NCI-H2081 (cell line): ENCODE measurements around the gene DTNBP1.

Source experiments
- DNase-seq, 2 experiments: peaks; one replicate each; lab custom pipeline; 2025; lab: John Stamatoyannopoulos, UW

The DTNBP1 gene

DNA sequence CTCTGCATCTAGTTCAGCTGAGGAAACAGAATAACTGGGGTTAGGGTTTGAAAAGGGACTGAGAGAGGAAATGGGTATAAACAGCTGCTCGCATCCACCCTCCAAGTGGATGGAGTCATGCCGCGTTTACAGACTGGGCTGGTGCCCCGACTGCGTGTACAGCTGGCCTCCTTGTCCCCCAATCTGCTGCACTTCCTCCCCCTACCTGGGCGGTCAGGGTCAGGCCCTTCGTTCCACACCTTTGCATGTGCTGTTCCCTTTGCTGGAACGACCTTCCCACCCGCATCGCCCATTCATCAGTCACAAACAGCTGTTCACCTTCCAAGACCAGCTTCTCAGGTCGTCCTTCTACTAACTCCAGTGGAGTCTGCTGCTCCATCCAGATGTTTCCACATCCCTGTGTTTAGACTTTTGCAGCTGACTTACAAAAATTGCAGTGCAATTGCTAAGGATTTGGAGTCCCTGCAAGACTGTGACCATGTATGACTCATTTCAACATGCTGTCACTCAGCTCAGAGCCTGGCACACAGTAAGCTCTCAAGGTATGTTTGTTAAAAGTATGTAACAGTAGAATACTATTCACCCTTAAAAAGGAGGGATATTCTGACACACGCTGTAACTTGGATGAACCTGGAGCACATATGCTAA lies 129.3 kb downstream of the DTNBP1 start:
- no peak for DNase-seq

DNA sequence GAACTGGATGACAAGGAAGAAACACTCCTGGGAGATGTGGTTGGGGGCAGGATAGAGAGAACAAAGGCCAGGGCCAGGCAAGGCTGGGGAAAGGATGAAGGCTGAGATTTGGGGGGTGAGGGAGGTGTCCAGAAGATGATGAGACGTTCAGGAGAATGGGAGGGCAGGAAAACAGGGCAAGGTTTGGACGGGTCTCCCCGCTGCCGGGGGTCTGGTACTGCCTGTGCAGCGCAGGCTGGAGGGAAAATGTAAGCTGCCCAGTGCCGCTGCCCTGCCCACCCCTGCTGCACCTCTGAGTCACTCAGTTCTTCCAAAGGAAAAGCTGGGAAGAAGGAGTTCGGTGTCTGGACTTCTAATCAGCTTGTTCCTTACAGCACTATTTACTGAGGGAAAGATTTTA lies 130.9 kb downstream of the DTNBP1 start:
- DNase-seq, result no peak

DNA sequence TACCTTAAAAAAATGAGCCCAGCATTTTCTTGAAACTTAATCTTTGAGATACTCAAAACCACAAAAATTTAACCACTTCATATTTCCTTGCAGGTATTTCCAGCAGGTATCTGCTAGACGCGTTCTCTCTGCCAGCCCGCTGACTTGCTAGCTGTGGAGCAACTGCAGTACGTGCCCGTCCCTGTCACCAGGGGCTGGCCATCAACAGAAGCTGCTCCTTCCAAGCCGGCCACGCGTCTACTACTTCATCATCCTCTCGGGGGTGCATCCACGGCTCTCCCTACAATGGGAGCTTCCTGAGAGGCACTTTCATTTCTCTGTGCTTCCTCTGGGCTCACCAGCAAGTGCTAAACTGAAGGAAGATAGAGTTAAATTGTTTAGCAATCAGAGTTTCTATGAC lies 132.4 kb downstream of the DTNBP1 start:
- no peak for DNase-seq

DNA sequence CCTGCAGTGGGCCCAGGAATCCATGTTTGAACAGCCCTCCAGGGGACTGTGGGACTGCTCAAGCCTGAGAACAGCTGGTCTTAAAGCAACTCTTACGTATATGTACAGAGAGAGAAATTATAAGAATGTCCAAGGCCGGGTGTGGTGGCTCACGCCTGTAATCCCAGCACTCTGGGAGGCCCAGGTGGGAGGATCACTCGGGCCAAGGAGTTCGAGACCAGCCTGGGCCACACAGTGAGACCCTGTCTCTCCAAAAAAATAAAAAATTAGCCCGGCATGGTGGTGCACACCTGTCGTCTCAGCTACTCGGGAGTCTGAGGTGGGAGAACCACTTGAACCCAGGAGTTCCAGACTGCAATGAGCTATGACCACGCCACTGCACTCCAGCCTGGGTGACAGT lies 134.0 kb downstream of the DTNBP1 start:
- no peak for DNase-seq

DNA sequence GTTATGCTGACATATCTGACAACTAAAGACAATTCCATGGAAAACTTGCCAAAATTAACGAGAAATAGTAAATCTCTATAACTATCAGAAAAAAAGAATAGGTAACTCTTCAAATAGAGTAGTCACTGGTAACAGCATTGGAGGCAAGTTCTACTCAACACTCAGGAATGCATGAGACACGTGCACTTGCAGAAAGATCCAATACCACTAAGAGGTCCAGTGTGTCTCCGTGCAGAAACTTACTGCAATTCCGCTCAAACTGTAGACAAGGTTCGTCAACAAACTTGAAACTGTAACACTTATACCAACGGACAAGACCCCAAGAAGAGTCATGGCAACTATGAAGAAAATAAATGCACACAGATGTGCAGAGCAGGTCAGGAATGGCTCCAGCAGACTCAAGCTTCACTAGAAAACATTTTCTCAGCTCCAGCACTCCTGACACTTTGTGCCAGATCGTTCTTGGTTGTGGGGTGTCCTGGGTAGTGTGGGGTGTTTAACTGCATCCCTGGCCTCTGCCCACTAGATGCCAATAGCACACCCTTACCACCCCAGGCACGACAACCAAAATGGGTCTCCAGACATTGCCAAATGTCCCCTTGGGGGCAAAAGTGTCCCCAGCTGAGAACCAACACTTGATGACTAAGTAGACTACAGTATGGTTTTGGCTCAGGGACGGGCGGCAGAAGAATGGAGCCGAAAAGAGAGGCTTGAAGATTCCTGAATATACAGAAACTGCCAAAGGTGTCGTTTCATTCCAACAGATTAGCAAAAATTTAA lies 134.8 kb downstream of the DTNBP1 start:
- no peak for DNase-seq

DNA sequence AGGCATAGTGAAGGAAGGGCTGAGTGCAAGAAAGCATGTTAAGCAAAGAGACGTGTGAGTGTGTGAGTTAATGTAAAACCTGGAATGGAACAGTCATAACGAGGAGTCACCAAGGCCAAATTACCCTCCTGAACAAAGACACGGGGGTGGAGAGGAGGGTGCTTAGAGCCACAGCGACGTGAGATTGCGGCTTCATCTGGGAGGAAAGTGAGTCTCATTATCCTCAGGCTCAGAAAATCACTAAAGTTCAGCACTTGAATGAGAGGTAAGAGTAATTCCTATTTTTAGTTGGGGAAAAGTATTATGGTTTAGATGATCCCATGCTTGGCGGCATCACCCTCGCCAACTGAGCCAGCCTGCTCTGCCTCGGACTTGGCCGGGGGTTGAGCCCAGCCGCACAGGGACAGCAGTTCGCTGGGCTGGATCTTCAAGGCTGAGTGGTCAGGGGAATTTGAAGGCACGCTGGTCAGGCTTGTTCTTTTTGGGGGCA lies 136.6 kb downstream of the DTNBP1 start:
- no peak for DNase-seq

DNA sequence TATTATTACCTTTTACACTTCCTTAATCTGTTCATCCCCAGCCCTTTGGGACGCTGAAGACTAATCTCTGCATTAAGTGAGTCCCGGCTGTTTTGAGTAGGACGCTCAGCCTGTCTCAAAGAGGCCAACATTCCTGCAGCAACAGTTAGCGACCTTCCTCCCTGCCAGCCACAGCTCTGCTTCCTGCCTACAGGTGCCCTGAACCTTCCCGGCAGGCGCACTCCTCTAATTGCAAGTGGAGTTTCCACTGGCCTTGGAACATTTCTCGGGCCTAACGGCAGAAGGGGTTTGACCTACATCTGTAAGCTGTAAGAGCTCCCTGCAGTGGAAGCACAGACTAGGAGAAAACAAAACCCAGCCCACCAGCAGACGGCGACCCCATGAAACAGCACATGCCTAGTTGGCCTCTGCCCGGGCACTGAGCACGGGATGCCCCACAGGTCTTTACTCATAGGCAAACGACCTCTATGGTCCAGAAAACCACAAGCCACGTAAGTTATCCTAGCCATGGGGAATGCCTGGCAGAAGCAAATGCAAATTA lies 137.9 kb downstream of the DTNBP1 start:
- DNase-seq, result no peak

DNA sequence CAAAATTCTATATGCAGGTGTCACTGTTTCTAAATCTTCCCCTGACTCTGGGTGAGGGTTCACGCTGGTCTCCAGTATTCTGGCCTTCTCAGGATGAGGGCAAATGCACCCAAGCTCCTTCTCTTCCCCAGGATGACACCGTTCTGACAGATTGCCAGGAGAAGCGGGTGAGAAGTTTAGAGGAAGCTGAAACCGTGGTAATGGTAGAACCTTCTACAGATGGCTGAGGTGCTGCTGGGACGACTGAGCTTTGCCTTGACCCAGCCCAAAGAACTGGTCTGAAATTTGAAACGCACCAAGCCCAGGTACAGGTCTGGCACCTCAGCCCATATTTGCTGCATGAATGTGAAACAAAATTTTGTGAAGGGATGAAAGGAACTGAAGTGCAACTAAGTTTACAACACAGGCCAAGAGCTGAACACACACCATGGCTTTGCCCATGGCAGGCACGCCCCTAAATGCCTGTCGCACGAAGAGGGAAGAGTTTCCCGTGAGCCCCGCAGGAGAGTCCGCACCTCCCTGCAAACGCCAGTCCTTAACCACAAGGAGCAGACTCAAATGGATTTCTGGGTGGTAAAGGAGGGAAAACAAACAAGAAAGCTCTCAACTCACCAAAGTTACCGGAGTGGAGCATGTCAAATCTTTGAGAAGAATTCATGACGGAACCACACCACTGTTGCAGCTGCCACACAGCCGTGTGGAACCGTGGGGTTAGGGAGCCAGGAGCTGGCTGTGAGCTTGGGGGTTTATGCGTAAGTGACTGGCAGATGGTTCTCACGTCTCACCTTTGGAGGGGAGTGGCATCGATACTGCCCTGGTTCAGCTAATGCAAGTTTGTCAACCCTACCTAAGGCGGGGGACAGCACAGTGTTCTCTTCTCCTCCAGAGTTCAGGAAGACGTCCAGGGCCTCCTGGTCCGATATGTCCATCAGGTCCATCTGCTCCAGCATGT lies 138.9 kb downstream of the DTNBP1 start:
- DNase-seq, result no peak

DNA sequence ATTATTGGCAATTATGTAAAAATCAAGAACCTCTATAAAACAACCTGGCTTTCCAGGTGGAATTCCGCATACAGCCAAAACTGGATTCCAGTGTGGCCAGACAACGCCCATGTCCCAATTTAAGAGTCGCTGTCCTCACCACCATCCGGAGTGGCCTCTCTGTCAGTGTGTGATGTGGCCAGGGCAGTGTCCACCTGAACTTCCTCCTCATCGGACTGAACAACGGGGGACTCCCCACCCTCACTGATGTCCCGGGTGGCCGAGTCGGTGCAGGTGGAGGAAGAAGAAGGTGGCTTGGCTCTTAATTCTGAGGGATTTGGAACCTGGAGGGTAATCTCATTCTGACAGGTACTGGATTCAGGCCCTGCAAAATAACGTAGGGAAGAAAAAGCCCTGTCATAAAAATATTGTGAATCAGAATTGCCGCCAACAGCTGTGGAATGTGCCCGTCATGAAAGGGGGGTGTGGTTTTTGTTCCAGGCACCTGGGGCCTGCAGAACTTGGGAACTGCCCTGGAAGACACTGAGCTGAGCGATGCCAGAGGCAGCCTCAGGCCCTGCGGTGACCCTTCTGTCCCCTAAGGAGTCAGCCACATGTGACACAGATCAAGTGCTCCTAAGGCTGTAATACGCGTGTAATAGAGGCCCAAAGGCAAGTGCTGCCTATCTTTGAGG lies 139.8 kb downstream of the DTNBP1 start:
- no peak for DNase-seq

DNA sequence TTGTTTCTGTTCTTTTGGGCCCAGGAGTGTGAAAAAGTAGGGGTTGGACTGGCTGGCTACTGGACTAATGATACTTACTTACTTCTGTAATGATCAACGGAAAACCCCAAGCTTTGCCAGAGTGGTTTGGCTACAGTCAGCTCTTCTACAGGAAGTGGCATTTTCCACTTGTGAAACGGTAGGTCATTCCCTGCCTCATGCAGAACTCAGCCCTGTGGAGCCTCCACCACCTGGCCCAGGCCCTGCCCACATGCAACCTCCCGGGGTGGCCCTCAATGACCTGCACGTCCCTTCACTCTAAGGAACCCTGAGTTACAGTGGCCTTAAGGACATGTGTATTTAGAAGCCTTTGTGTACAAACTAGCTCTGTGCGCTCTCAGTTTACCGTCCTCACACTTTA lies 140.4 kb downstream of the DTNBP1 start:
- no peak for DNase-seq

DNA sequence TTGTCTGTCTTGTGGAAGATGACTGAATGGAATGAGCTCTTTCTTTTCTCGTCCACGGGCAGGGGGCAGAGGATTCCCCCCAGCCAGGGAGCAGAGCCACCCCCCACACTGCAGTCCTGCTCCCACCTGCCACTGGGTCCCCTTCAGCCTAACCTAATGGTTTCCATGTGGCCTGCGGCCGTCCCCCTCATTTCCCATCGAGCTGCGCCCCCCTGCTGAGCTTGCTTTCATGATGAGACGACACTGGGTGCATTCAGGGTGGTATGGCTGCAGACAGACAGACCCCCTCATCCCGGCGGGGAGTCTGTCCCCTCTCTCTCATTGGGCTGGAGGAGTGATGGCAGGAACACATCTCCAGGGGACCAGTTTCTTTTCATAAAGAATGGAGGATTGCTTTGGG lies 140.8 kb downstream of the DTNBP1 start:
- DNase-seq, result no peak

DNA sequence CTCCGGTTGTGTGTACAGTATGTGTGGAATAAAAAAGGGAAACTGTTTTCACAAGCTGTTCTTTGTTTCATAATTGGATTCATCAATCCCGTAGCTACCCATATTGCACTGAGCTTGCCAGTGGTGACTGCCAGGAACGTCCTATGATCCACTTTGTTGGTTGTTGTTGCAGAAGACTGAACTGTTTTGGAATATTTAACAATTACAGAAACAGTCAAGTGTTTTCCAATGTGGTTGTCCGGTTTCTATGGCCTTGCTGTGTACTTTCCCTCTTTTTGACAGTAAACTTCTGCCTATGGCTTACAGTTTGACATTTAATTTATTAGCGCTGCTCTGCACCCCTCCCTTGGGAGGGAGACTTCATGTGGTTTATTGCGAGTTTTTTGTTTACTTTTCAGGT lies 141.2 kb downstream of the DTNBP1 start:
- no peak for DNase-seq

DNA sequence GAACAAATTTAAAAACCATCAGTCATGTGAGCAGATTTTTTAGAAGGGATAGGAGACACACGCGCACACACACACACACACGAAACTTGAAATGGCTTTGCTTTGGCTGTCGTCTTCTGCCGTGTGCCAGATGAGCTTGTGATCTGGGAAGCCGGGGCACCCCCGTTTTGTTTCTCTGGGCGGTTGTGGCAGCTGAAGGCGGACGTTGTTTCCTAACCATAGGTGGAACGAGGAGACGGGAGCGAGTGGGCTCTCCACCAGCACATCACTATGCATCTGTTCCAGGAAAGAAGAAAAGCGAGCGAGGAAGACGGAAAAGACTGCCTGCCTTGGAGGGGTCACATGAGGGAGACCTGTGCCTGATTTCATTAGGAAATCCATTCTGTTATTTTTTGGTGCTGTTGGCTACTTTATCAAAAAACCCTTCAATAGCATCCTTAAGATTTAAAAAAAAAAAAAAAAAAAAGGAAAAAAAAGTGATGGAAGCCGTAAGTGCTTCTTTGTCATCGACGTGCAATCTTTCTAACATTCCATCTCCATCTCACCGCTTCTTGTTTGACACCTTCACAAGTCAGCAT lies 142.1 kb downstream of the DTNBP1 start:
- DNase-seq, result no peak

DNA sequence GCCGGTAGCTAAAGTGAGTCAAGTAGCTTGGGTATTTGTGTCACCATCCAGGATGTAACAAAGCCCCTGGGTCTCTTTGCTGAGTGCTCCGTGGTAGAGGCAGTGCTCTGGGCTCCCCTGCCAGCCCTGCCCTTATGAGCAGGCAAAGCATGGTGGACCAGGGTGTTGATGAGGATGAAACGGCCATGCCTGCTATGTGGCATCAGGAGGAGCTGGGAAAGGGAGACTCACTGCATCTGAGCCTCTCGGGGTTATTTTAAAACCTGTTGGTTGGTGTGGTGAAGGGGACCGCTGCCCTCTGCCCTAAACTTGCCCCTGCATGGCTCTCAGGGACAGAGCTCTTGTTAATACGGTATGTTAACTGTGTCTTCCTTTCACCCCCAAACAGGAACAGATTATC lies 143.1 kb downstream of the DTNBP1 start:
- no peak for DNase-seq

DNA sequence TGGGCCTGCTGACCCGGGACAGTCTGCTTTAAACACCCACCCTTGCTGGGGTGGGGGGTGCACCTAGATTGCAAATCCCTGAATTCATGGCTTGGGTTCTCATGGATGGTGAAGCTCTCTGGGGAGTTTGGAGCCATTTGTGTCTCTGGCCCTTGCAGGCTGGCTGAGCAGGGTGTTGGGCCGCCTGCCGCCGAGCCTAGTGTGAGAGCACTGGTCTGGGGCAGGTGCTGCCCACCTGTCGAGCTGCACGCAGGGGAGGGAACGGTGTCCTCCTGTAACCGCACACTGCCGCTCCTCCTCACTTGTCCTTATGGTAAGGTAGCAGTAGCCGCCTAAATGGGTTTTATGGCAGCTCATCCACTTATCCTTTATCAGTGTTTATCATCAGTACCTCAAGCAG lies 143.9 kb downstream of the DTNBP1 start:
- DNase-seq, result no peak

DNA sequence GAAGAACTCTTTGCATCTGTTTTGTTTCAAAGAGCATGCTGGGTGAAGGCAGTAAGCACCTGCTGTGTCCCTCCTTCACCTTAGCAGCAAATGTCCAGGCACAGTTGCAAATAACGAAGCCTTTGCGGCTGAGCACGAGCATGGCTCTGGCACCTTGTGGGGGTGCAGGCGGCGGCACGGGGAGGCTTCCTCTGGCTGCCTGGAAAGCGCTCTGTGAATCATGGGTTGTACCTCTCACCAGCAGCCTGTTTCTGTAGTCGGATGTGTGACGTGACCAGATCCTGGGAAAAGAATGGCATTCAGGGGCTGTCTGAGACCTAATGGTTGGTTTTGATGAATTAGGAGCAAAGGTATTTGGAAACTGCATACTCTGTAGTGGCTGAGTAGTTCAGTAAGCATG lies 144.8 kb downstream of the DTNBP1 start:
- DNase-seq, result no peak

DNA sequence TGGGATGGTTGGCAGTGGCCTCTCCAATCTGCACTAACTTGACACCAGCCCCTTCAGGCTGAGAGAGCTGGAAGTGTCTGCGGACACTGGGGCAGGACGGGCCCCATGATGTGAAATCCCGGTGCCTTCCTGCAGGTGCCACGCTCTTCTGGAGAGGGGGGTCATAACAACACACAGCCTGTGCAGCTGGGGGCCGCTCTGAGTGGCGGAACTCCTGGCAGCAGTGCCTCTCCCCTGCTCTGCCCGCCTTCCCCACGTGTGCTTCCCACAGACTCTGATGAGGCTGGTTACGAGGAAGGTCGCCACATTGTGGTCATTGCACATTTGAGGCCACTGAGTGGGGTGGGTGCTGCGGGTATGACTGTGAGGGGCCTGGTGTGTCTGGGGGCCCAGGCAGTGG lies 145.2 kb downstream of the DTNBP1 start:
- DNase-seq, result no peak

DNA sequence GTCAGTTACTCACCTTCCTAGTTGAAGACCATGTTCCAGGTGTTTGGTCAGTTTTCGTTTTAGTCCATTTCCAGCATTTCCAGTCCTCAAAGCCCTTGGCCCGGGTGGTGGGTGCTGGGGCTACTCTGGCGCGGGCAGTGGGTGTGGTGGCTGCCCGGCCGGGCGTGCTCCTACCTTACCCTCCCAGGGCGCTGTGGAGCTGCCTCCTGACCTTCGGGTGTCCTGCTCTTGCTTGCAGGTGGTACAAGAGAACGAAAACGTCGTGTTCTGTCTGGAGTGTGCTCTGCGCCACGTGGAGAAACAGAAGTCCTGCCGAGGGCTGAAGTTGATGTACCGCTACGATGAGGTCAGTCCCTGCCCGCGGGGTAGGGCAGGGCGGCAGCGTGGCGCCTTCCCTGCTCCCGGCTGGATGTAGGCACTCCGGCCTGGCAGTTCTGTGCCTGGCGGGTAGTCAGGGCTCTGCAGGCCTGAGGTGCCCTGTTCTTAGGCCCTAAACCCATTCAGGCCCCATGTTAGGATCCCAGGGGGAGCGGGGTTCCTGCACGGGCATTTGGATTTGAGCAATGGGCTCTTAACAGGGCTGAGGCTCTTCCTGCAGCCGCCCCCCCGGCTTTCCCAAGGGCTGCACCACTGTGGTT lies 145.8 kb downstream of the DTNBP1 start:
- no peak for DNase-seq

DNA sequence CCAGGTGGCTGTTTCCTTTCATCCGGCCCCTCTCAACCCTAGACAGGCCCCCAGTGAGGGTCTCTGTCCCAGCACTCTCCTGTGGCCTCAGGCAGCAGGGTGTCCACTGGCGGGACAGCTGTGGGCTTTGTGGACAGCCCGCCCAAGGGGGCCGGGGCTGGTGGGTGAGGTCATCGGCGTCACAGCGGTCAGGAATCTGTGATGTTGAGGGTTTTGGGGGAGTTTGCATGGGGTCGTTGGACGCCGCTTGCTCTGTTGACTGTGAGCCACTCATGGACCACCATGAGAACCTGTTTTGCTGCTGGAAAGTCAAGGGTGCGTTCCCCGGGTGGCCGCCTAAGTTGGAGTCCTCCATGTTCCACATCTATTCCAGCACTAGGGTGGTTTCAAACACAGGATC lies 146.4 kb downstream of the DTNBP1 start:
- DNase-seq, result no peak

DNA sequence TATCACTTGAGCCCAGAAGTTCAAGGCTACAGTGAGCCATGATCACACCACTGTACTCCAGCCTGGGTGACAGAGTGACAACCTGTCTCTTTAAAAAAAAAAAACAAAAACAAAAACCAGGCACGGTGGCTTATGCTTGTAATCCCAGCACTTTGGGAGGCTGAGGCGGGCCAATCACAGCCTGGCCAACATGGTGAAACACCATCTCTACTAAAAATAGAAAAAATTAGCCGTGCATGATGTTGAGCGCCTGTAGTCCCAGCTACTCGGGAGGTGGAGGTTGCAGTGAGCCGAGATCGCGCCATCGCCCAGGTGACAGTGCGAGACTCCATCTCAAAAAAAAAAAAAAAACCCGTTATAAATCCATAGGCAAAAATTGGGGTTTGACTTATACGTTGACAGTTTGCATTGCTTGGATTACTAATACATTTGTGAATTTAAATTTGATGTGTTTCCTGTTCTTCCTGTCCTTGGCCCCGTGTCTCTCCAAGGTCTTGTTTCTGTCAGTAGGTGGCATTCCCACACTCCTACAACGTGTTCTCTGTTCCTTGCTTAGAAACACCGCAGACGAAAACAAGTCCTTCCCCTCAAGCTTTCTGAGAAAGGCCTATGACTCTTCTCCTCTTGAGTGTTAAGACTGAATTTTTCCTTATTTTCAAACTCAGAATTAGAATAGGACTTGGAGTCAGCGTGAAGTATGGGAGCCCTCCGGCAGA lies 147.0 kb downstream of the DTNBP1 start:
- no peak for DNase-seq
